Activated CD4-positive, alpha-beta T cell treated with anti-CD3 and anti-CD28 coated beads, Interleukin-2, Interleukin-6, amounts not matched to agents 100 ng/mL and 50 ng/mL, durations not matched to agents 16 hours and 8 hours (primary cell): ENCODE measurements around the gene TMEM138.

Experiments
- DNase-seq: peaks from one replicate; pipeline ENCODE4 v3.0.0-alpha.2; 2020

TMEM138 gene

DNA sequence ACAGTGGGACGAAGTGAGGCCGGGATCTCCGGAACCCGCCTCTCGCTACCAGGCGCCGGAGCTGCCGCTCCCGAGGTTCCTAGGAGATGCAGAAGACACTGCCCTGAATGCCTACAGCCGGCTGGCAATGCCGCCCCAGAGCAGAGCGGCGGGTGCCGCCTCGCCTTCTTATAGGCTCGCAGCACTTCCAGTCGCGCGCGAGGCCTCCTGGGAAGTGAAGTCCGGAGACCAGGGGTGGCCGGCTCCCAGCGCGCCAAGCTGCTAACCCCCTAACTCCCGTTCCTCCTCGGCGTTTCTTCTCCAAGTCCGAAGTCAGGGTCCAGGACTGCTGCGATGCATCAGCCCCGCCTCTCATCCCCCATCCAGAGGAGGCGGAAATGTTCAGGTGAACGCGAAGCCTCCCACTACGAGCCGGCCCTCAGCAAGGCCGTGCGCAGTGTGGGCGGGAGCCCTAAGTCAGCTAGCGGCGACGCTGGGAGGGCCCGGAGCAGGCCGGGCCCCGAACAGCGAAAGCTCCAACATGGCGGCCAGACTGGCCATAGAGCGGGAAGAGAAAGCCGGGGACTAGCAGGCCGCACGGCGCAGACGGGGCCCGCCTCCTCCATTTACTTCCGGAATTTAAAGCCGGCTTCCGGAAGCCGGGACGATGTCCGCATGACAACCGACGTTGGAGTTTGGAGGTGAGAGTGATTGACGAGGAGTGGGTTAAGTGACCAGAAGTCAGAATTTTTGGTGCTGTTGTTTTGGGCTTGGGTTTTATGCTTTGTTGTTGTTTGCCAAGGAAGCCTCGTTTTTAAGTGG lies at the start of gene TMEM138, which contains the start of gene CYB561A3:
TMEM138 (plus strand) TSS at position 634 of the 801 bp plus-strand sequence. CDS start 2,017 bp downstream, outside the sequence.
CYB561A3 (minus strand) TSS at position 142 of the 801 bp plus-strand sequence. CDS start 5,169 bp downstream, outside the sequence.
- DNase-seq: peak; percentile 95

DNA sequence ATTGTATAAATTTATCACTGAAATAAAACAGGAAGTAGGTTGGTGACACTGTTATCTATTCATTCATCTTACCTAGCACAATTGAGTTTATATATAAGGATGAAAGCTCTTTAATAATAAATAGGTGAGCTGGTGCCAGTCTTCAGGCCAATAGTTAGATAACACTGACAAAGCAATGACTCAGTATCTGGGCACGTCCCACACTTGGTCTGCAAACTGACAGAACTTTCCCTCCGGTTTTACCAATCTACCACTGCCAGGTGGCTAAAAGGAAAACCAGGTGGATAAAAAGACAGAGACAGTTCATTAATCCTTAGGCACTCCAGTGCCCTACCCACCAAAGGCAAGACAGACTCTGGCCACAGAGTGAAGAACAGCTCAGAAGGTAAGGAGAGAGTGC lies 46.9 kb upstream of the TMEM138 start:
- no peak for DNase-seq

DNA sequence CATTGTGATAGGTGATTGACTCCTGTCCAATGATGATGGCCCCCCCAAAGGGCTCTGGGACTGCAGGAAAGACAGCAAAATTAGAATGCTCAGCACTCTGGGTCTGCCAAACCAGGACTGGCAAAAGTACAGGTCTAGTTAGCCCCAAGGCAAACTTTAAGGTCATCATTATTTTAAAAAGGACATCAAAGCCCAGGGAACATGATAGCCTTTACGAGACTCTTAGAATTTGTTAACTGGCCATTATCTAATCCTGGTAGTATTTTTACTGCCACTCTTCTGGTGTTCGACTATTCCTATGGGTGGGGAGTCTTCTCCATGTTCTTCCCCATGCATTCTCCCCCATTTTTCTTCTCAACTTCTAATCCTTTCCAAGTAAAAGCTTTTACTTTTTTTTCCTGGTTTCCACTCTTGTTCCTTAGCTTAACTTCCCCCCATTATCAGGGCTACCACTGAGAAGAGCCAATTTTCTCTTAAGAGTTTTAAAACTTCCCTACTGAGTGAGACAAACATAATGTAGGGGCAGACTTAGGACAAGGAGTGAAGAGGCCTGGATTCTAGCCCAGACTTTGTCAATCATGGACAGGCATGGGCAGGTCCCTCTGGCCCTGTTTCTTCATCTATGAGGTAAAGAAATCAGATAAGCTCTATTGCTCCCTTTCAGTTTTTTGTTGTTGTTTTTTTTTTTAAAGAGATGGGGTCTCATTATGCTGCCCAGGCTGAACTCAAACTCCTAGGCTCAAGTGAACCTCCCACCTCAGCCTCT lies 36.3 kb upstream of the TMEM138 start:
- DNase-seq: no peak

DNA sequence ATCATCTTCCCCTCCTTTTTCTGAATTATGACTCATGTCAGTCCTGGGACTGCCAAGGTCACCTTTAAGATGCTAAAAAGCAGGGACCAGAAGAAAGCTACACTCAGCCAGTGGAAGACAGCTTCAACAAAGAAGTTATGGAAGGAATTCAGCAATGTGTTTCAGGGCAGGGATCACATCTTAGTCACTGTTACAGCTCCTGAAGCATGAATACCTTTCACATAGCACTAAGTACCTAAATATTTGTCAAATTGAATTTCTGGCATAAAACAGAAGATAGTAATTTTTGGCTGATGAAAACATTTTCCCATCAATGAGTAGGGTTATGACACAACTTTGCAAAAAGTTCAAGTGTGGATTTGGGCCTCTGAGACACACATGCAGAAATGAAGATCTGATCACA lies 34.5 kb upstream of the TMEM138 start:
- DNase-seq: no peak

DNA sequence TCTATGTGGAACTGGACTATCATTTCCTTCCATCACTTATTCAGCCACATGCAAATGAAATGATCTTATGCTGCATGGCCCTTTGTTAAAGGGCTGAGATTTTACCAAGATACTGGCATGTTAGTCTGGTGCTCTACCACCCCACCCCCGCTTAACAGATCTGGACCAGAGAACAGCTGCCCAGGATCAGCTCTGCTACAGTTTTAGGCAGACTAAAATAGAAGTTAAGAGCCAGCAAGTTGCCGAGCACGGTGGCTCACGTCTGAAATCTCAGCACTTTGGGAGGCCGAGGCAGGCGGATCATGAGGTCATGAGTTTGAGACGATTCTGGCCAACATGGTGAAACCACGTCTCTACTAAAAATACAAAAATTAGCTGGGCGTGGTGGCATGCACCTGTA lies 33.8 kb upstream of the TMEM138 start:
- no peak for DNase-seq

DNA sequence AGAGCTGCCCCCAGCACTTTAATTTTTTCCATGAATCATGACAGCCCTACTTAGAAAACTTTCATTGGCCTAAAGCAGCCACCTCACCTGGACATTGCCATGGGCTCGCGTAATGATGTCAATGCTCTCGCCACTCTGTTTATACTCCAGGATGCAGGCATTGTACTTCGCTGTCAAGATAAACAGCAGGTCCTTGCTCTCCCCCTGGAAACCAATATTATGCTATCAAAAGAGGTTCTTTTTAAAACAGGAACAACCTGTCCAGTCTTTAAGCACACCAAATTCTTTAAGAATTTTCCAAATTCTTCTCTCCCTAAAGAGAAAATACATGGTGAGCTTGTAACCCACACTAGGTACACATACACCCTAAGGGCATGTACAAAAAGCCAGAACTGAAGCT lies 32.3 kb upstream of the TMEM138 start:
- DNase-seq: no peak

DNA sequence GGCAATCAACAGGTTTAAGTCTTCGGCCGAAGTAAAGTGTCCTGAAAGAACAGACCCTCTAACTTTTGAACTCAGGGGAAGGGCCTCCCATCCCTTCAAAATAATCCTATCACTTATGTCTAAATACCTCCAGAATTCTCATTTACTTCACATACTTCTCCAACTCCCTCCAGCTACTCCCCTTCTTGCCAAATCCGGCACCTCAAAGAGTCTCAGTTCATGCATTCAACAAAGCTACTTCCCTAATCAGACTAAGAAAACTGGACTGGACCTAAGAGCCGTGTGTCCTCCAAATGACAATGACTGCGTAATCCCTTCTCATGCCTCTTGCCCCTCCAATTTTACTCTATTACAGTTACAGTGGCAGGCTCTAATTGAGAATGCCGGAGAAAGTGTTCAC lies 30.5 kb upstream of the TMEM138 start:
- DNase-seq: no peak

DNA sequence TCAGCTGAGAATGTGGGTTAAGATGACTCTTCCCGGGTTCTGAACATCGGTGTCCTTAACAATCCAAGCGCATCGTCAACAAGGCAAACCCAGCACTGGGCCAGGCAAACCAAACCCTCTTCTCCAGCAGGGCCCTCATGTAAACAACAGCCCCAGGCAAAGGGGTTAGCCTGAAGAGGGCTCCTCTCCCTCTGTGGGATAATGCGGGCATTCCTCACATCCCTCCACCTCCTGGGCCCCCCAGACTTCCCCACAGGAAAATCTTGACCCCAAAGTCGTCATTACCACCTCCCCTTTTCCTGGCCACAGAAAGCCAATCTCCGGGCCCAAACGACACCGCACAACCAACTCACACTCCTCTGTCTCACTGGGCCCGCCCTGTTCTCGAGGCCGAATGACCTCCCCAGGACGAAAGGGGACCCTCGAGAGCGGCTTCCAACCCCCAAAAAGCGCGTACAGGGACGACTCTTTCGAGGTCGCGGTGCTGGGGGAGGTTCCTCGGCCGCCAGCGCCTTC lies 29.8 kb upstream of the TMEM138 start:
- DNase-seq: no peak

DNA sequence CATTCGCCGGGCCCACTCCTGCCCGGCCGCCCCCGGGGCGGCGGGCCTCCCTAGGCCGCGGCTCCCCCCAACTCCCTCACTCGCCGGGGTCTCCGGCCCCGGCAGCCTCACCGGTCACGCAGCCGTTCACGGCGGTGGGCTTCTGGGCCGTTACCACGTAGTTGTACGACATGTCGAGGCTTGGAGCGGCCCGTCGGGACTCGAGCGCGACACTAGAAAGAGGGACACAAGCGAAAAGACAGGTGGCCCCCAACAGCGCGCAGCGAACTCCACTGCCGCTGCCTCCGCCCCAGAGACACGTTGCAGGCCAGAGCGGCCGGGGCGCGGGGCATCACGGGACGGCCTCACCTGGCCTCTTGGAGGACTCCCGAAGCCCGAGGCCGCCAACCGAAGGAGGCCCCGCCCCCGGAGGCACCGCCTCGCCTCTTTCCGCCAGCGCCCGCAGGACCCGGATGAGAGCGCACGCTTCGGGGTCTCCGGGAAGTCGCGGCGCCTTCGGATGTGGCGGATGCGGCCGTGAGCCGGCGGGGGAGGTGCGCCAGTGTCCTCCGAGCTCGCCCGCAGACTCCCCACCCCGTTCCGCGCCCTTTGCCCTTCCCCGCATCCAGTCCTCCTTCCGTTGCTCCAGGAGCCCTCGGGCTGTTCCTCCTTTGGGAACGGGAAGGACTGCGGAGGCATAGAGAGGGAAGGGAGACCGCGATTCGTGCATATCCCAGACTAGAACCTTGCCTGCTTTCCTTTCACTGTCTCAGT lies 29.2 kb upstream of the TMEM138 start, which contains the start of the genes DDB1 and TKFC:
DDB1 (minus strand) TSS at position 309 of the 753 bp plus-strand sequence; CDS start at position 172, 137 bp downstream.
TKFC (plus strand) TSS at position 432 of the 753 bp plus-strand sequence. CDS start 1,501 bp downstream, outside the sequence.
- peak; percentile 99 for DNase-seq

DNA sequence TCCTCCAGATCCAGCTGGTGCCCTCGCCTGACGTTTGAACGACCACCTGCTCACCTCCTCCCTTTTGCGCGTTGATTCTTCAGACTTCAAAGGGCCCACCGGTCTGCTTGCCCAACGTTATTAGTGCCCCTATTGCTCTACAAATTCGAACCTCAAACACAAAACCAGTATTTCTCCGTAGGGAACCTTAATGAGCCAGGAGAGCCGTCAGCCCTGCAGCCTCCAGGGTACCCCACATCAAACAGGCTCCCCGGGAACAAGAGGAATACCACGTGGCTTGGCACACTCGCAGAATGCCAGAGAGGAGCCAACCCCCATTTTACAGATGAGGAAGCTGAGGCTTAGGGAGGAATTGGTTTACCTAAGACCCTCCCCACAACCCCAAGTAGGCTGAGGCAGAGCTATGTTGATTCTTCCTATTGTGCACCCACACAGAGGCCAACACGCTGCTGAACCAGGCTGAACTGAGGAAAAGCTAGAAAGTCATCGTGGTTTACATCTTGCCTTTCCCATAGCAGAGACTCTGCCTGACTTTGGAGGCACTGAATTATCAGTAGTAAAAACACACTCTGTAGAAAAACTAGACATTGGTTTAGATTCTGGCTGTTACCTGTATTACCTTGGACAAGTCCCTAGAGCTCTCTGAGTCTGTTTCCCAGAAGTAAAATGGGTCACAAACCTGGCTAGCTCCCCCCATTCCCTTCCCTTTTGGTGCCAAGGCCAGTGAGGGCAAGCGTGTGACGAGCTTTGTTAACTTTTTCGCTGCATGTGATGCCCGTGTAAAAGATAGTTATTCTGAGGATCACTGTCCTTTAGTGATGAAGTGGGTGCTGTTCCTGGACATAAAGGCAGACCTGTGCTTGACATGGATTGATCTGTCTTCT lies 28.4 kb upstream of the TMEM138 start:
- peak; percentile 30 for DNase-seq

DNA sequence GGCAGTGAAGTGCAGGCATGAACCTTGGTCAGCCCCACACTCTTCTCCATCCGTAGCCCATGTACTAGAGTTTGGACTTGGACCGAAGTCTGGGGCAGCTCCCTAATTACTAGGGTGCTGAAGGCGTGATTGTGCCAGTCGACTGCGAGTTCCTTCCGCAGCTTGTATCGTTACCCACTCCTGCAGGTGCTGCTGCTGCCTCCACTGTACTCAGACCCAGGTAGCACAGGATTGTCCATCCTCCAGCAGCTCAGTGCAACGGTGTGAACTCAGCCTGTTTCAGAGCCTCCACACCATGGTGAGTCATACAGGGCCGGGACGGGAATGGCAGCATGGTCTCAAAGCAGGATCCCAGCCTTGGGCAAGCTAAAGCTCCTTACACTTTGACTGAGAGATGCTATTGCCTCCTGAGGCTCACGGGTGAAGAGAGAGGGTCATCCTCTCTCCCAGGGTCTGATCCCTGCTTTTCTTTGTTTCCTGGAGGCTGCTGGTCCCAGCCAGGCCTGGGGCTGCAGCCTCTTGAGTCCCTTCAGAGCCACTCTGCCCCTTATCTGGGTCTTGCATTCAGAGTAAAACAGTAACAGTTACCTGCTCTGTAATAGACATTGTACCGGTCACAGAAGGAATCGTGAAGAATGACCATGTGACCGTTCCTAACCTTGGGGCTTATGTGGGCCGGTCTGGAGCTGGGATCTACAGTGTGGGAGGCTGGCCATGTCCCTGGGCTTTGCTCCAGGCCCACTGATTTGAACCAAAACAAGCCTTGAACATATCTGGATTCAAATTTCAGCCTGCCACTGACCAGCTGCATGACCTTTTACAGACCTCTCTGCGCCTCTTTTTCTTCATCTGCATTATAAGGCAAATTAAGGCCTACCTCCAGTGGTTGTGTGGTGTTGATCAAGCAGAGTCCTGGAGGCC lies 27.5 kb upstream of the TMEM138 start:
- no peak for DNase-seq

DNA sequence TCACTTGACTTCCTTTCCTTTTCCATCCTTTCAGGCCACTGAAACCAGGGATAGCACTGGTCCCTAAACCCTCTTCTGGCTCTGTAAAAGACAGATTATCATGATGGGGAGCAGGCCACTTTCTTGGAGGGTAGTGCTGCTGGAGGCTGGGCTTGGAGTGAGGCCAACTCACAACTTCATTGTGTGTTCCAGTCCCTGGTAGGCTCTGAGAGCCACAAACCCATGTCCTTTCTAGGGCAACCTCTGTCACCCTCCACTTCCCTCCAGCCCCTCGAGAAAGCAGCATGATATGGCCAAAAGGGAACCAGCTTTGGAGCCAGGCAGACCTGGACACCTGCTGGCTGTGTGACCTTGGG lies 26.8 kb upstream of the TMEM138 start:
- DNase-seq: no peak

DNA sequence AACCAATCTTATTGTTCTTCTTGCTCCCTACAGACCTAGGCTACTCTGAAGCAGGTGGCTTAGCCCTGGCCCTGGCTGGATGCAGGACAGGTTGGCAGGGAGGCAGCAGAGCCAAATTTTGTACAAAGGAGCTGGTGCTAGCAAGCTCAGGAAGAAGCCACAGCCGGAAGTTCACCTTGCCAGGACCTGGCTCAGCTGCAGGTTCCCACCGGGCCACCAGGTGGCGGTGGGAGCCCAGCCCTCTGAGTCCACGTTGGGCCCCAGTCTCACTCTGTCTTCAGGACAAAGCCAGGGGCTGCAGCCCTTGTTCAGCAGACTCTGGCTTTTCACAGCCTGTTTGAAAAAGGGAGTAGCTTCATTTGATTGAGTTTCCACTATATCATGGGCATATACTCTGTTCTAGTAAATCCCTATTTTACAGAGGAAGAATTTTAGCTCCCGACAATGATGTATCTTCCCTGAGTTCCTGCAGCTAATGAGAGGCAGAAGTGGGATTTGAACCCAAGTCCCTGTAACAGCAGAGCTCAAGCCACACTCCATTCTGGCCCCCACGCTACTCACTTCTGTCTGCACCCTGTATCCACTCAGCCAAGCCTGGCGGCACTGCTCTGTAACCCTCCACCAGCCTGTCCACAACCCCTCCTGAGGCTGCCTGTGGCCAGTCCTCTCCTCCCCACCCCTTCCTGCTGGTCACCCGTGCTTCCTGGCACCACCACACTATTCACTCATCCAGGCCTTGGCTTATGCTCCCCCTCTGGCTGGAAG lies 25.8 kb upstream of the TMEM138 start:
- peak; percentile 91 for DNase-seq

DNA sequence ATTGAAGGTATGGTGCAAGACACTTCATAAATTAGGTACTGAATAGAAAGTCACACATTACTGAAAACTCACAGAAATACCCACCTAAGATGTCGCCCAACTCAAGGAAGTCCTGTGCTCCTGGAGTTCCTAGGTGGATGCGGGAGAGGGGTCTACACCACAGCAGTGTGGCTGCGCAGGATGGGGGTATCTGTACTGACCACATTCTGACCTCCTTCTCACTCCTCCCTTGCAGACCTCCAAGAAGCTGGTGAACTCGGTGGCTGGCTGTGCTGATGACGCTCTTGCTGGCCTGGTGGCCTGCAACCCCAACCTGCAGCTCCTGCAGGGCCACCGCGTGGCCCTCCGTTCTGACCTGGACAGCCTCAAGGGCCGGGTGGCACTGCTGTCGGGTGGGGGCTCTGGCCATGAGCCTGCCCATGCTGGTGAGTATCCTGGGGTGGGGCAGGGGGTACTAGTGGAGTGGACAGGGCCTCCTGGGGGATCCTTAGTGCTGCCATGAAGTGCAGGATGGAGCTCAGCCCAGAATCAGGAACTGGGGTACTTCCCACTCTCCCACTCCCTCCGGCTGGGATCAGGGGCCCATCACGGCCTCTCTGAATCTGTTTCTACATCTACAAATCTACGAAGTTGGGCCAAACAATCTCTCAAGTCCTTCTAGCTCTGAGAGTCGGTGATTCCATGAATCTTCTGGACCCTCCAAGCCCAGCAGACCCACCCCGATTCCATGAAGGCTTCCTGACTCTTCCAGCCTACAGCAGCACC lies 24.3 kb upstream of the TMEM138 start:
- DNase-seq: no peak

DNA sequence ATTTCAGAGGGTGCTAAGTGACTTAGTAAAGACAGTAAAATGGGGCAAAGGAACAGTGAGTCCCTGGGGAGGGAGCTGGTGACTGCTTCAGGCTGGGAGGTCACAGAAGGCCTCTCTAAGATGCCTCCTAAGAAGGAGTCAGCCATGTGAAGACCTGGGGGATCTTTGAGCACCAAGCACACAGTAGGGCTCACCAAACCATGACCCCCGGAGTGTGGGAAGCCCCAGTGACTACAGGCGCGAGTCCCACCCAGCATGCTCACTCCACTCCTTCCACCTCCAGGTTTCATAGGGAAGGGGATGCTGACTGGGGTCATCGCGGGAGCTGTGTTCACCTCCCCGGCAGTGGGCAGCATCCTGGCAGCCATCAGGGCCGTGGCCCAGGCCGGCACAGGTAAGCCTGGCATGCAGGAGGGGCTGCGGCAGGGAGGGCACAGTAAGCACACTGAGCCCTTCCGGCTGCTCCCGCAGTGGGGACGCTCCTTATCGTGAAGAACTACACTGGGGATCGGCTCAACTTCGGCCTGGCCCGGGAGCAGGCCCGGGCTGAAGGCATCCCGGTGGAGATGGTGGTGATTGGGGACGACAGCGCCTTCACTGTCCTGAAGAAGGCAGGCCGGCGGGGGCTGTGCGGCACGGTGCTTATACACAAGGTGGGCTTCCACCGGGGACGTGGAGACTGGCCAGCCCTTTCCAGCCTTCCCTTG lies 23.2 kb upstream of the TMEM138 start:
- no peak for DNase-seq

DNA sequence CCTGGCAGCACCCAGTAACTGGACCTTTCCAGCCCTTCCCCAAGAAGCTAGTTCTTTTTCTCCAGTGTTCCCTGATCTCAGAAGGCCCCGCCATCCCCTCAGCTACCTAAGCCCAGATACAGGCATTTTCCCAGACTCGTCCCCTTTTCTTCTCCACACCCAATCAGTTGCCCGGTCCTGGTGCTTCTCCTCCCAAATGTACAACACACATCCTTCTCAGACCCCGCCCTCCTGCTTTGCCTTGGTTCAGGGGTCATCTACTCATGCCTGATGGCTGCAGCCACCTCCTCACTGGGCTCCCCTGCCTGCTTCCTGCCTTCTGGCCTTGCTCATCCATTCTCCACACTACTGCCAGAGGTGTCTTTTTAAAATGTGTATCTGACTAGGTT lies 22.7 kb upstream of the TMEM138 start:
- DNase-seq: no peak

DNA sequence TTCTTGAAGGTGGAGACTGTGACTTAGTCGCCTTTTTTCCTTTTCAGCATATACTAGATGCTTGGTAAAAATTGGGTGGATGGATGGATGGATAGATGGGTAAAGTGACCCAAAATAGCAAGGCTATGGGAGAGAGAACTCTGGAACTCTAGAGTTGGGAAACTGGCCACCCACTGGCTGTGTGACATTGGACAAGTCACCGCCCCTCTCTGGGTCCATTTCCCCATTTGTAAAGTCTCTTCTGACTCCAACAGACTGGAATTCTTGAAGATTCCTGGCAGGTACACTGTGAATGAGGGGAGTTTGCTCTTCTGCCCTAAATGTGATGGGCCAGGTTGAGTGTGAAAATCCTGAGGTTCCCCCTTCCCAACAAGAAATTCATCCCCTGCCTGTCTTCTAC lies 21.2 kb upstream of the TMEM138 start:
- no peak for DNase-seq

DNA sequence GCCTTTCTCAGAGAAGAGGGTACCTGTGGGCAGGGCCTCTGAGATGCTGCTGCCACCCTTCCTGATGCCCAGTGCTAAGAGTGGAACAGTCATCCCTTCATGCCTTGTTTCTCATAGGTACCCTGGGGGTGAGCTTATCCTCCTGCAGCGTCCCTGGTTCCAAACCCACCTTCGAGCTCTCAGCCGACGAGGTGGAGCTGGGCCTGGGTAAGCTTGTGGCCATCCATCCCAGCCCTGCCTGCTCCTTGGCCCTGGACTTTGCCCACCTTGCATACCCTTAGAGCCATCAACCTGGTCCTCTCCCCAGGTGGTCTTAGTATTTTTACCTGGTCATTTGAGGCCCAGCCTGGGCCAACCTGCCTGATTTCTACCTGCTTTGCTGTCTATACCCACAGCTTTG lies 20.5 kb upstream of the TMEM138 start:
- no peak for DNase-seq
